ENCODE results near the gene ENO4. TPM values are rescaled to one million over a fixed set of nuclear protein-coding genes. Genes with fewer than 3 reads are reported as not detected.

ENO4 gene
- total and polyA plus RNA-seq, 2 donors from 2014 or later = 0.52 to 1.2 TPM

DNA sequence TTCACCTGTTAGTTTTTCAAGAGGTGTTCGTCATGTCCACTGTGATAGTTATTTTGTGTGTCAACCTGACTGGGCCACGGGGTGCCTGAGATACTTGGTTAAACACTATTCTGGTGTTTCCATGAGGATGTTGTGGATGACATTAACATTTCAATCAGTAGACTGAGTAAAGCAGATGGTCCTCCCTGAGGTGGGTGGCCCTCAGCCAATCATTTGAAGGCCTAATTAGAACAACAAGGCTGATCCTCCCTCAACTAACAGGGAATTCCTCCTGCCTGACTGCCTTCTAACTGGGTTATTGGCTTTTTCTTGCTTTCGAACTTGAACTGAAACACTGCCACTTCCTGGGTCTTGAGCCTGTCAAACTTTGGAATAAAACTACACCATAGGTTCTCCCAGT is 75.8 kb downstream of the ENO4 start:
- intact Hi-C loops (cut with DNase I) = no loop called here
- no peak overlapping the region for H3K27ac ChIP-seq (ENCODE audit: low read depth in 2 of 2, low read length in 2 of 2)
- FAIRE-seq (no peak), DNase-seq (no peak)
- no peak overlapping the region for H3K4me3 ChIP-seq (ENCODE audit: low read length in 3 of 3)
- no peaks in the 10 kb centered on the region for H3K9me3 ChIP-seq (ENCODE audit: control insufficient read depth in 2 of 3, insufficient read depth in 1 of 3, low read length in 3 of 3)
- no peaks in the 10 kb centered on the region for H3K27me3 ChIP-seq (ENCODE audit: control insufficient read depth, insufficient read depth, low read length)
- no peaks in the 10 kb centered on the region for H3K4me1 ChIP-seq (ENCODE audit: control insufficient read depth in 2 of 3, insufficient read depth in 2 of 3, low read depth in 1 of 3, low read length in 3 of 3)
- H3K36me3 ChIP-seq (ENCODE audit: control insufficient read depth in 2 of 3, insufficient read depth in 3 of 3, low read length in 3 of 3) = peaks cover 0 to 6% (median 0%) of the 10 kb centered on the region in 3 donors
- H3K9ac ChIP-seq (ENCODE audit: low read length in 3 of 3) = no peak overlapping the region
- TF ChIP-seq CTCF (IDR thresholded peaks at IDR 0.05; ENCODE audit: borderline replicate concordance, extremely low read depth, insufficient read depth) = no peak

DNA sequence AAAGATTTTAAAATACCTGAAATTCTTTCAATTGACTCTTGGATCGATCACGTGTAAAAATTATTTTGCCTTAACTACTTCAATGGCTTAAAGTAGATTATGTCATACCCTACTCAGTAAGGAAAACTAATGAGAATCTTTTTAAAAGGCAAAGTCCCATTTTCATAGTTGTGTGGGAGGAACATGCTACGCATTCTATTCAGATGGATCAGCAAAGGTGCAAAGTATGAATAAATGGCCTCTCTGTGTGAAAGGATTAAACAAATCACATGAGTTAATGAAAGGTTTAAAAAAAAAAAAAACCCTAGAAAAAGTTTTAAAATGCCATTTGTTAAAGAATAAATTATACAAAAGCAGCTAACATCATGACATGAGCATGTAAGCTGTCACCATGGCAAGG is 77.1 kb downstream of the ENO4 start:
- DNase-seq = no peak
- no peaks in the 10 kb centered on the region for H3K9me3 ChIP-seq (ENCODE audit: control insufficient read depth in 2 of 3, insufficient read depth in 1 of 3, low read length in 3 of 3)
- H3K27ac ChIP-seq (ENCODE audit: low read depth in 2 of 2, low read length in 2 of 2) = no peak overlapping the region
- FAIRE-seq = no peak
- H3K36me3 ChIP-seq (ENCODE audit: control insufficient read depth in 2 of 3, insufficient read depth in 3 of 3, low read length in 3 of 3) = peaks cover 0 to 6% (median 0%) of the 10 kb centered on the region in 3 donors
- intact Hi-C loops (cut with DNase I) = no loop called here
- no peak overlapping the region for H3K4me3 ChIP-seq (ENCODE audit: low read length in 3 of 3)
- no peak overlapping the region for H3K9ac ChIP-seq (ENCODE audit: low read length in 3 of 3)
- H3K27me3 ChIP-seq (ENCODE audit: control insufficient read depth, insufficient read depth, low read length) = no peaks in the 10 kb centered on the region
- no peak for TF ChIP-seq CTCF (IDR thresholded peaks at IDR 0.05; ENCODE audit: borderline replicate concordance, extremely low read depth, insufficient read depth)
- no peaks in the 10 kb centered on the region for H3K4me1 ChIP-seq (ENCODE audit: control insufficient read depth in 2 of 3, insufficient read depth in 2 of 3, low read depth in 1 of 3, low read length in 3 of 3)

DNA sequence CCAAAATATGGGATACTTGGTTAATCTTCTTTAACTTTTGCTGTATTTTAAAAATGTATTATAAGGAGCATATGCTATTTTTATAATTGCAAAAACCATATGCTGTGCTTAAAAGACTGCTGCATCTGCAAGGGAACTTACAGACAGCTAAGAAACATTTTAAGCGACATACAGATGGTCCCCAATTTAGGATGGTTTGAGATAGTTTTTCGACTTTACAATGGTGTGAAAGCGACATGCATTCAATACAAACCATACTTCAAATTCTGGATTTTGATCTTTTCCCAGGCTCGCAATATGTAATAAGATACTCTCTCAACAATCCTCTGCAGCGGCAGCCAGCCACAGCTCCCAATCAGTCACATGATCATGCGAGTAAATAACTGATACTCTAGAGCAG is 82.5 kb downstream of the ENO4 start:
- peaks cover 0 to 6% (median 0%) of the 10 kb centered on the region in 3 donors for H3K36me3 ChIP-seq (ENCODE audit: control insufficient read depth in 2 of 3, insufficient read depth in 3 of 3, low read length in 3 of 3)
- no peak overlapping the region for H3K27ac ChIP-seq (ENCODE audit: low read depth in 2 of 2, low read length in 2 of 2)
- no peak for TF ChIP-seq CTCF (IDR thresholded peaks at IDR 0.05; ENCODE audit: borderline replicate concordance, extremely low read depth, insufficient read depth)
- DNase-seq (no peak), FAIRE-seq (no peak)
- no peaks in the 10 kb centered on the region for H3K27me3 ChIP-seq (ENCODE audit: control insufficient read depth, insufficient read depth, low read length)
- no peaks in the 10 kb centered on the region for H3K9me3 ChIP-seq (ENCODE audit: control insufficient read depth in 2 of 3, insufficient read depth in 1 of 3, low read length in 3 of 3)
- no peak overlapping the region for H3K9ac ChIP-seq (ENCODE audit: low read length in 3 of 3)
- intact Hi-C loops (cut with DNase I) = no loop called here
- H3K4me3 ChIP-seq (ENCODE audit: low read length in 3 of 3) = no peak overlapping the region
- H3K4me1 ChIP-seq (ENCODE audit: control insufficient read depth in 2 of 3, insufficient read depth in 2 of 3, low read depth in 1 of 3, low read length in 3 of 3) = no peaks in the 10 kb centered on the region

Other genes starting within 250 kb of the ENO4 start
- not detected for gene PNLIPRP2, start 228.5 kb upstream of the ENO4 start, total RNA-seq
- gene PNLIPRP2, start 228.5 kb upstream of the ENO4 start, polyA plus RNA-seq (ENCODE audit: insufficient read depth, low read depth, low replicate concordance) = not detected
- 33.5 TPM for gene HSPA12A, start 106.9 kb upstream of the ENO4 start, total RNA-seq
- 18.9 TPM for gene HSPA12A, start 106.9 kb upstream of the ENO4 start, polyA plus RNA-seq (ENCODE audit: insufficient read depth, low read depth, low replicate concordance)
- 44.2 TPM for gene SHTN1, start 155.7 kb downstream of the ENO4 start, total RNA-seq
- gene SHTN1, start 155.7 kb downstream of the ENO4 start, polyA plus RNA-seq (ENCODE audit: insufficient read depth, low read depth, low replicate concordance) = 14.0 TPM

Data from kidney (tissue), 14 donors.